Activated CD8-positive, alpha-beta memory T cell treated with anti-CD3 and anti-CD28 coated beads, Interleukin-2, amount 50 U/mL, for 1 hour (primary cell): ENCODE measurements around the gene HSFY2.
"Not testable (repeated sequence)": the region's sequence is repeated elsewhere in the genome, so short reads cannot be mapped to it uniquely, and the experiment has no call there.

Experiments
- DNase-seq: peaks from one replicate; pipeline ENCODE4 v3.0.0-alpha.2; 2020; ENCODE audit errors: extremely low read depth

Gene HSFY2, protein sequence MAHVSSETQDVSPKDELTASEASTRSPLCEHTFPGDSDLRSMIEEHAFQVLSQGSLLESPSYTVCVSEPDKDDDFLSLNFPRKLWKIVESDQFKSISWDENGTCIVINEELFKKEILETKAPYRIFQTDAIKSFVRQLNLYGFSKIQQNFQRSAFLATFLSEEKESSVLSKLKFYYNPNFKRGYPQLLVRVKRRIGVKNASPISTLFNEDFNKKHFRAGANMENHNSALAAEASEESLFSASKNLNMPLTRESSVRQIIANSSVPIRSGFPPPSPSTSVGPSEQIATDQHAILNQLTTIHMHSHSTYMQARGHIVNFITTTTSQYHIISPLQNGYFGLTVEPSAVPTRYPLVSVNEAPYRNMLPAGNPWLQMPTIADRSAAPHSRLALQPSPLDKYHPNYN

GRCh38 chrY:18773635-18774034 lies at the start of gene HSFY2:
Gene HSFY2, minus strand, starts transcription at chrY:18773735. Its CDS starts 117 bp downstream, at chrY:18773618.
- DNase-seq: not testable (repeated sequence)

DNA sequence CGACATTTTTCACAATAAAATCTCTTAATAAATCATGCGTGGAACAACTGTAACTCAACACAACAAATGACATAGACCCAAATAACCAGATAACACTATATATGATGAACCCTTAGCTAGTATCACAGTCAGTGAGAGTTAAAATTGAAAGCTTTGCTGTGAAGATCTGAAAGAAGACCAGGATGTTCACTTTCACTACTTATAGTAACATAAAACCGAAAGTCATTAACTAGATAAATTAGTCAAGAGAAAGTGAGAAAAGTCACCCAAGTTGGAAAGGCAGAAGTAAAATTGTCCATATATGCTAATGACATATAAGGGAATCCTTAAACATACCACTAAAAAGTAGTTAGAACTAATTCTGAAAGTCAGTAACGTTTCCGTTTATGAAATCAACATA lies 42.2 kb upstream of the HSFY2 start:
- not testable (repeated sequence) for DNase-seq

GRCh38 chrY:18788757-18789406 lies 15.3 kb upstream of the HSFY2 start:
- DNase-seq: not testable (repeated sequence)

DNA sequence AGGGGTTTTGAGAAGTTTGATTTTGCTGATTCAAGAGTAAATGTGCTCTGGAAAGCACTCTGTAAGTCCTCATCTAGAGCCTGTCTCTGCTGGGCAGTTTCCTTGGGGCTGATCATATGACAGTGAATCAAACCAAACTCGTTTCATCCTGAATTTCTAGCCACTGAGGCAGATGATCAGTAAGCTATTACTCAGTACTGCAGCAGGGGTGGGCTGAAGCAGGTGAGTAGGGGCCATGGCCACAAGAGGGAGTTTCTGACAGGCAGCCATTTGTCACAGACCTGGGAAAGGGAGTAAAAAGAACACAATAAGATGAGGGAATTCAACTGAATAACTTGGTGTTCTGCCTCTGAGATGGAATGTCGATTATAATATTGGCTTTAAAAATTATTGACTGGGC lies 19.5 kb downstream of the HSFY2 start:
- not testable (repeated sequence) for DNase-seq

- DNase-seq: not testable (repeated sequence)
These were observed 20.3 kb downstream of the HSFY2 start for GRCh38 chrY:18753133-18753815.

DNA sequence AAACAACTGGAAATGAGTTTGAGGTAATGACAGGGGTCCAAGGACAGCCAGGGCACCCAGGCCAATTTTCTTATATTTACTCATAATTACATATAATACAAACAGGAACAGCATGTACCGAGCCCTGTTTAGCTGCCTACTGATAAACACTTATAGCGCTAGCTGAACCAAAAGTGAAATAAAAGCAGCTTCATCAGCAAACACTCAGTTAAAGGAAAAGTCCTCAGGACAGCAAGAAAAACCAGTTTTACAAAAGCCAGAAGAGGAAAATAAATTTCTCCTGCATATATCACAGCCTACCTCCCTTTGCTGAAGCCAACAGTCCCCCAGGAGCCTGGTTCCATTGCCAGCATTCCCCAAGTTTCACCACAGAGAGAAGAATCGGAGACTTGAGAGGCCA lies 49.8 kb downstream of the HSFY2 start:
- not testable (repeated sequence) for DNase-seq
